Aortic smooth muscle cell (primary cell): ENCODE results near the gene ATOSA. TPM values are rescaled to one million over a fixed set of nuclear protein-coding genes. Genes with fewer than 3 reads are reported as not detected.

Experiments used
- total RNA-seq: library from RNA; depleted of rRNA; stranded (reverse); fragments of >200 nt; gene quantifications from 2 replicates; pipeline ENCODE4 v1.2.3, GENCODE V29; 2014

Gene ATOSA, protein sequence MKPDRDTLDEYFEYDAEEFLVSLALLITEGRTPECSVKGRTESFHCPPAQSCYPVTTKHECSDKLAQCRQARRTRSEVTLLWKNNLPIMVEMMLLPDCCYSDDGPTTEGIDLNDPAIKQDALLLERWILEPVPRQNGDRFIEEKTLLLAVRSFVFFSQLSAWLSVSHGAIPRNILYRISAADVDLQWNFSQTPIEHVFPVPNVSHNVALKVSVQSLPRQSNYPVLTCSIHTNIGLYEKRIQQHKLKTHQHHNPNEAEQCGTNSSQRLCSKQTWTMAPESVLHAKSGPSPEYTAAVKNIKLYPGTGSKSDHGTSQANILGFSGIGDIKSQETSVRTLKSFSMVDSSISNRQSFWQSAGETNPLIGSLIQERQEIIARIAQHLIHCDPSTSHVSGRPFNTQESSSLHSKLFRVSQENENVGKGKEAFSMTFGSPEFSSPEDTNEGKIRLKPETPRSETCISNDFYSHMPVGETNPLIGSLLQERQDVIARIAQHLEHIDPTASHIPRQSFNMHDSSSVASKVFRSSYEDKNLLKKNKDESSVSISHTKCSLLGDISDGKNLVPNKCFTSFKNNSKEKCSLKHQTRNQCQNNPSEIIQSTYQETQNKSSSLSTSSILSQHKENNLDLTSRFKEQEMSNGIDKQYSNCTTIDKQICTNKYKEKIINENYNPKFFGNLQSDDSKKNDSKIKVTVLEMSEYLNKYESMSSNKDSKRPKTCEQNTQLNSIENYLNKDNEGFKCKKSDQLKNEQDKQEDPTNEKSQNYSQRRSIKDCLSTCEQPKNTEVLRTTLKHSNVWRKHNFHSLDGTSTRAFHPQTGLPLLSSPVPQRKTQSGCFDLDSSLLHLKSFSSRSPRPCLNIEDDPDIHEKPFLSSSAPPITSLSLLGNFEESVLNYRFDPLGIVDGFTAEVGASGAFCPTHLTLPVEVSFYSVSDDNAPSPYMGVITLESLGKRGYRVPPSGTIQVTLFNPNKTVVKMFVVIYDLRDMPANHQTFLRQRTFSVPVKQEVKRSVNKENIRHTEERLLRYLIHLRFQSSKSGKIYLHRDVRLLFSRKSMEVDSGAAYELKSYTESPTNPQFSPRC
- total RNA-seq = 24.4 and 37.7 TPM in 2 replicates

DNA sequence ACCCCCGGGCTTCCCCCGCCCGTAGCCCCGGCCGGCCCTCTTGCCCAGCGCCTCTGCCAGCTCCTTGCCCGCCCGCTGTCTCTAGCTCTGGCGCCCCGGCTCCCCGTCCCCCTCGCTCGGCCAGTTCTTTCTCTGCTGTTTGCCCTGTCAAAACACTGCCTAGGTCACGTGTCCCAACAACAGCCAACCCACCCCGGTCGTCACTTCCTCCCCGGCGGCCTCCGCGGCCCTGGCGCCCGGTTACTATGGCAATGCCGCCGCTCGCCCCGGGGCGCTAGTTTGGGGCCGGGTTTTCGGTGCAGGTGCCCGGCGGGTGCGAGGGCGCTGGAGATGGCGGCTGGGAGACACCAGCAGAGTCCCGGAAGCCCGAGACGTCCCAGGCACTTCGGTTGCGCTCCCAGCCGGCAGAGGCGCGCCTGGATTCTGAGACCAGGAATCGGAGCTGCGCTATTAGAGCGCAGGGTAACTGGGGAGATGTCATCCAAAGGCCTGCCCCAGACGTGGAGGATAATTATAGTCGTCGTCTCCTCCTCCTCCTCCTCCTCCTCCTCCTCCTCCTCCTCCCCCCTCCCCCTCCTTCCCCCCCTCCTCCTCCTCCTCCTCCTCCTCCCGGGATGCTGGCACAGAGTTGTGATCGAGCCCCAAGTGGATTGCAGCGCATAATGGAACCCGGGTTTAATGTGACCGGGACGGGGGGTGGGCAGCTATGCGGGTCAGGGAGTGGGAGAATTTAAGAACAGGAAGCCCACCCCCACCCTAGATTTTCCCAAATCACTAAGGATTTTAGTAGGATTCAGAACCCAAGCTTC, at the start of gene ATOSA:
Gene ATOSA (minus strand): TSS at position 157 of the 809 bp plus-strand sequence. CDS start 1,367 bp downstream, outside the sequence.

Other genes with a start within 250 kb of the ATOSA start
- 76.2 and 94.8 TPM in 2 replicates for gene MYO5A, start 150.5 kb downstream of the ATOSA start, total RNA-seq
- gene ARPP19, start 110.4 kb downstream of the ATOSA start, total RNA-seq = 78.7 and 82.3 TPM in 2 replicates
- gene ONECUT1, start 110.9 kb upstream of the ATOSA start, total RNA-seq = not detected in 2 replicates